Memory B cell (primary cell): Measurements from ENCODE around the gene RRN3.
A peak's percentile ranks its signal among the peaks of the same experiment; 100 is the strongest.
"Not testable (repeated sequence)": the region's sequence is repeated elsewhere in the genome, so short reads cannot be mapped to it uniquely, and the experiment has no call there.

Experiments
- ATAC-seq: fragments of 150-1000 bp; cut with Tn5 transposase; 2 replicates; pipeline ENCODE4 v1.10.0; 2021; ENCODE audit warnings: low read depth, mild to moderate bottlenecking, moderate library complexity
- DNase-seq, 2 donors: peaks; one replicate each; pipeline ENCODE4 v3.0.0; 2022; ENCODE audit warnings: low spot score in 2 of 2
- H3K27ac Mint-ChIP-seq: one replicate; pipeline ENCODE4 v1.8.0; 2022; ENCODE audit warnings: mild to moderate bottlenecking, moderate library complexity, mixed read lengths
- H3K27me3 Mint-ChIP-seq: one replicate; pipeline ENCODE4 v1.8.0; 2022; ENCODE audit warnings: mixed read lengths
- H3K36me3 Mint-ChIP-seq: one replicate; pipeline ENCODE4 v1.8.0; 2022; ENCODE audit warnings: mild to moderate bottlenecking, mixed read lengths
- H3K4me1 Mint-ChIP-seq: one replicate; pipeline ENCODE4 v1.8.0; 2022; ENCODE audit warnings: mixed read lengths
- H3K4me3 Mint-ChIP-seq: one replicate; pipeline ENCODE4 v1.8.0; 2022; ENCODE audit warnings: mild to moderate bottlenecking, moderate library complexity, mixed read lengths
- H3K9me3 Mint-ChIP-seq: one replicate; pipeline ENCODE4 v1.8.0; 2022; ENCODE audit warnings: mixed read lengths

RRN3 gene

DNA sequence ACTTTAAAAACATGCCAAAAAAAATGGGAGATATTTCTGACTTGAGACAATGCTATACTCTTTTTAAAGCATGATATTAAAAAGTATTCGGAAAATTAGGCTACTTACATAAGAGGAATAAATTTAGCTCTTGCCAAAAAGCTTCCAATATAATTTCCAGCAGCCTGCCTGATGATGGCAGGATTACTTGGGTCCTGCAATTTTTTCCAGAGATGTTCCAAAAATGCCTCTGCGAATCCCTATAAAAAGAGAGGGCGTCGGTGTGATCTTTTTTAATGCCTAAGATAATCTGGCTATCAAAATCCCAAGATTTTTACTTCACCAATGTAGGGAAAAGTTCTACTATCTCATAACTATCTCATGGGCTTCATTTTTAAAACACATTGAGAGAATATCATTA, 23.1 kb downstream of the RRN3 start:
- H3K27me3 Mint-ChIP-seq, H3K9me3 Mint-ChIP-seq, DNase-seq, H3K4me3 Mint-ChIP-seq, ATAC-seq, H3K27ac Mint-ChIP-seq, H3K4me1 Mint-ChIP-seq: not testable (repeated sequence)
- H3K36me3 Mint-ChIP-seq = peaks cover 10% of the 10 kb centered on the region

DNA sequence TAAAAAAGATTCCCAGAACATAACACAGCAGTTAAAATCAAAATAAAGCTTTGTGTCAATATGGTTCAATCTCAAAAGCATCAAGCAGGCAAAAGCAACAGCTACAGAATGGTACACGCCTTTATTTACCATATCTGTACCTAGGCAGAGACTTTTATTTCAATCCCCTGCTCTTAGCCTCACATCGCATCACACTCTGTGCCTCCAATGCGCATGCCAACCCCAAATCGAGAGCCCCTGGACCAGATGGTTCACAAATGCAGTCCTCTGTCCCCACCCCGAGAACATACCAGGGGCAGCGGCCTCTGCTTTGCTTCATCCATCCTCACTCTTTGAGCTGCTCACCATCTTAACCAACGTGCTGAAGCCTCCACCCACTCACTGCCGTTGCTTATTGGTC, 27.4 kb downstream of the RRN3 start:
- H3K27ac Mint-ChIP-seq, ATAC-seq, H3K9me3 Mint-ChIP-seq, DNase-seq, H3K4me1 Mint-ChIP-seq, H3K4me3 Mint-ChIP-seq, H3K27me3 Mint-ChIP-seq: not testable (repeated sequence)
- peaks cover 11% of the 10 kb centered on the region for H3K36me3 Mint-ChIP-seq

DNA sequence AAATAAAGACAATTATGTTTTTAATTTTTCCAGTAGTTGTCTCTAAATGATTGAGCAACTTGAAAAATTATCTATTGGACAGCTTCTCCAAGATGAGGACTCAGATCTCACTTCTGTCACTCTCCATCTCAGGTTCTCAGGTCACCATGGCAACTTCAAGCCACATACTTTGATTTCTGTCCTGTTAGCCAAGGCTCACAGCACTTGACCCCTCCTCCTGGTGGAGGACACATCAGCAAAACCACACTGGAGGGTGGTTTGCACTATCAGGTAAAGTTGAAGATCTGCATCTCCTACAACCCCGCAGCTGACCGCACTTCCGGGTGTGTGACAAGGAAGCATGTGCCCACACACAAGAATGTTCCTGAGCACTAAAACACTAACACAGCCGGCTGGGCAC, 28.1 kb downstream of the RRN3 start:
- DNase-seq, H3K4me3 Mint-ChIP-seq, H3K4me1 Mint-ChIP-seq, ATAC-seq, H3K27me3 Mint-ChIP-seq, H3K27ac Mint-ChIP-seq, H3K9me3 Mint-ChIP-seq: not testable (repeated sequence)
- peaks cover 18% of the 10 kb centered on the region for H3K36me3 Mint-ChIP-seq

DNA sequence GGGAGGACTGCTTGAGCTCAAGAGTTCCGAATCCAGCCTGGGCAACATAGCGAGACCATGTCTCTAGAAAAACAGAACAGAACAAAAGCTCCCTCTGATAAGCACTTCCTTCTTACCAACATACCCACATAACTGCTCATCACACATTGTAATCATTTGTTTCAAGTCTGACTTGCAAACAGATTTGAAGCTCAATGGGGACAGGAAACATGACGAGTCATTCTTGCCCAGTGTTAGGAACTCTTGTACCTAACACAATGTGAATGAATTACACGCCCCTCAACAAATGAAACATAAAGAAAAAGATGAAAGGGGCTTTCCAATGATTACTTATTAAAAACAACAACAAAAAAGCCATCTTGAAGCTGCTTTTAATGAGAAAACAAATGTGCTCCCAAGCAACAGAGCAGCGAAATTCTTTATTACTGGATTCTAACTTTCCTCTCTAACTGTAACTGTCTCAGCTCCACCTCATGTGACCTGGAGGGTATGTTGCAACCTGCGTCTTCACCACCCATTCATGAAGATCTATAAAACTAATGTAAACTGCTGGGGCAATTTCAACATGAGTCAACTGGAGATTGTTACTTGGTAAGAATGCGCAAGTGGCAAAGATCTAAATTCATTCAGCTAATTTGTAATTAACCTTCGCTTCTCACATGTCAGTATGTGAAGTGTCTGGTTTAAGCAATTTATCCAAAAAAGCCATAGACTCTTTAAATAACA, 31.8 kb downstream of the RRN3 start:
- H3K27ac Mint-ChIP-seq, H3K4me1 Mint-ChIP-seq, H3K9me3 Mint-ChIP-seq, H3K4me3 Mint-ChIP-seq, ATAC-seq, DNase-seq, H3K27me3 Mint-ChIP-seq: not testable (repeated sequence)
- peaks cover 20% of the 10 kb centered on the region for H3K36me3 Mint-ChIP-seq

DNA sequence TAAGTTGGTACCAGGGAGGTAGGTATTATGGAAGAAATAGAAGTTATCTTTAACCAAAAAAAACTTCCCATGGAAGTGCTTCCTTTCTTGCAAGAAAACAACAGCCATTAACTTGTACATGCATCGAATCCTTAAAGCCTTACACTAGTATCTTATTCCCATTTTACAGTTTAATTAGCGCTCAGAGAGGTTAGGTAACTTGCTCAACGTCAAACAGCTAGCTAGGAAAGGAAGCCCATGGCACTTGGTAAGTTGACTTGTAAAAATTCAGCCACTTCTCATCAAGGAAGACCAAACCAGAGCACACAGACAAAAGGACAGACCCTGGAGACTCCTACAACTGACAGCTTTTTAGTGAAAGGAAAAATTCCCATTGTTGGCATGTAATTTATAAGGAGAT, 34.7 kb downstream of the RRN3 start:
- H3K4me3 Mint-ChIP-seq = no peak overlapping the region
- no peak overlapping the region for H3K27ac Mint-ChIP-seq
- no peaks in the 10 kb centered on the region for H3K27me3 Mint-ChIP-seq
- H3K9me3 Mint-ChIP-seq = no peaks in the 10 kb centered on the region
- DNase-seq (no peak), ATAC-seq (no peak)
- H3K36me3 Mint-ChIP-seq = peaks cover 13% of the 10 kb centered on the region
- H3K4me1 Mint-ChIP-seq = peaks cover 8% of the 10 kb centered on the region

DNA sequence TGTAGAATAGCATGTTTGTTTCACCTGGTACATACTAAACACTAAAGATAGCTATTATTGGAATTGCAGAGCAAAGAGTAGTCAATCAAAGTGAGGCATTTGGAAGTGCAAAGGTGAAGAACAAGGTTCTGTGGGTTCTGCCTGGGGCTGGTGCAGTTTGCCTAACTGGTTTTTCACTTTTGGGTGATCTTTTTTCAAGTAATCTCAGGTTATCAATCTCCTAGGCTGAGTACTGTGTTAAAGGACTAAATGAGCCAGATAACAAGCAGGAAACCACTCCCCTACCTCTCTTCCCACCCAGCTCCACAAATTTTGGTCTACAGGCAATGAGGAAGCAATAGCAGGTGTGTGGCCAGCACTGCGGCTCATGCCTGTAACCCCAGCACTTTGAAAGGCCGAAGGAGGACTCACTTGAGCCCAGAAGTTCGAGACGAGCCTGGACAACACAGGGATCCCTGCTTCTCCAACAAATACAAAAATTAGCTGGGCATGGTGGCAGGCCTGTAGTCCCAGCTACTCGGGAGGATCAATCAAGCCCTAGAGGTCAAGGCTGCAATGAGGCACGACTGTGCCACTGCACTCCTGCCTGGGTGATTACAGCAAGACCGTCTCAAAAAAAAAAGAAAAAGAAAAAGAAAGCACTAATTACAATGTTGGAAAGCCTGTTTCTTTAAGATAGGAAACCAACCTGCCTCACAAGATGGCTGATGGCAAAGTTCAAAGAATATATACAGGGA, 36.2 kb downstream of the RRN3 start:
- no peak overlapping the region for H3K4me3 Mint-ChIP-seq
- no peak overlapping the region for H3K27ac Mint-ChIP-seq
- no peaks in the 10 kb centered on the region for H3K27me3 Mint-ChIP-seq
- peaks cover 11% of the 10 kb centered on the region for H3K4me1 Mint-ChIP-seq
- no peaks in the 10 kb centered on the region for H3K9me3 Mint-ChIP-seq
- DNase-seq (no peak), ATAC-seq (no peak)
- peaks cover 11% of the 10 kb centered on the region for H3K36me3 Mint-ChIP-seq

DNA sequence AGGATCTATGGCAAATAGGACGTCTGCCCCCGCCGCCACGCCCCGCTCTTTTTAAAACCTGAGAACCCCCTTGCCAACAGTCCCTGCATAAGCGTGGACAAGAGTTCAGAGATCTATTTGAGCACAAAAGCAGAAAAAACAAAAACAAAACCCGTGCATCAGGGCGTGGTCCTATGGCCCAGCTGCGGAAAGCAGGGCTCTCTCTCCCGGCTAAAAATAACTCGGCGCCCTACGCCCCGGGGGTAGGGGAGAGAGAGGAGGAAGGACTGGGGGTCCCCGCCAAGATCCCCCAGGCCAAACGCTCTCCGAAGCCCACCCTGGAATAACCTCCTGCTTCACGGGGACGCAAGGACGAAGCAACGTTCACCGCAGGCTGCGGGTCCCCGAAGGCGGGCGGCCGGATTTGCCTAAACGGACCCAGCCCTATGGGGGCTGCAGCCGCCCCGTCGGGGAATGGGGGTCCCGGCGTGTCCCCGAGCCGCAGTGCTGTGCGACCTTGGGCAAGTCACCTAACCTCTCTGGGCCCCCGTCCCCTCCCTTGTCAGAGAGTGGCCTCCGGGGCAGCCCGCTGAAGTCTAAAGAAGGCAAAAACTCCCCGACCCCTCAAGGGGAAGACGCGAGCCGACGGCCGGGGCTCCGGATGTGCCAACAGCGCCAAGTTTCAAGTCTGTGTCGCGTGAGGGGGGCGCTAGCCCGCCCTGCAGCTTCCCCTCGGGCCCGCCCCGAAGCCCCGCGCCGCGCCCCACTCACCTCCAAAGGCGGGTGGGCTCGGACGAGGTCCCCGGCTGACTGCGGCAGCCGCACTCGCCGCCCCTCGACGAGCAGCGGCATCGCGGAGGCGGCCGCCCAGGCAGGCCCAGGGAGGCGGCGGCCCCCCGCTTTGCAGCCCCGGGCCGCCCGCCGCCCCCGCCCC, 38.7 kb downstream of the RRN3 start:
- Mint-ChIP-seq H3K27me3 (no peaks in the 10 kb centered on the region), H3K27ac (peak overlapping the region; percentile 75), H3K9me3 (no peaks in the 10 kb centered on the region), H3K36me3 (no peaks in the 10 kb centered on the region), H3K4me1 (peaks cover 11% of the 10 kb centered on the region), H3K4me3 (peak overlapping the region; percentile 85)
- DNase-seq (peak; percentile 83 to 91), ATAC-seq (peak; percentile 74)

DNA sequence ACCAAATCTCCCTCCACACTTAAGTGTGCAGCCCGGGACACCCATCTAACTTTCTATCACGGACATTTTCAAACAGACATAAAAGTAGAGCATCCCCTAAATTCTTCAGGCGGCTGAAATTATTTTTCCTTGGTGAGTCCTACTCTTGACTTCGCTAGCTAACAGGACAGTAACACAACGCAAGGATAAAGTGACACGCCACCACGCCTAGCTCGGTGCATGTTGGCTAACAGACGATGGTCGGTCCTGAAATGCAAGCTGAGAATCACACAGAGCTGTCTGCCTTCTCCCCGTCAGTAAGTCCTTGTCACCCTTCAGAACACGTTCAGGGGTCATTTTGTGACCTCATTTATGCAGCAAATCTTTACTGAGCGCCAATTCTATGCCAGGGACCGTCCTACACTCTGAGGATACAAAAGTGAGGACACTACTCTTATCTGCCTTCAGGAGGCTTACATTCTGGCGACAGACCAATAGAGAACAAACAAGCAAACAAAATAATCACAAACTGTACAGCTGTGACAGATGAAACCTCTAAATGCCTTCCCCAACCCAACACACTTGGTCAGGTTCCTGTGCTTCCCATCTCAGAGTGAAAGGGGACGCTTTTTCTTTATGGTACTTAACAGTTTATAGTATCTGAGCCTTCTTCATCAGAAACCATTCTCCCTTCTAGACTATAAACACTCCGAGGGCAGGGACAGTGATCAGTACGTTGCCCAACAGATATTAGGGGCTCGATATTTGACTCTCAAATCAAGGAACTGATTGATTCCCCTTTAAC, 39.5 kb downstream of the RRN3 start:
- H3K4me1 Mint-ChIP-seq = peaks cover 11% of the 10 kb centered on the region
- no peak for ATAC-seq
- no peaks in the 10 kb centered on the region for H3K27me3 Mint-ChIP-seq
- no peaks in the 10 kb centered on the region for H3K9me3 Mint-ChIP-seq
- no peaks in the 10 kb centered on the region for H3K36me3 Mint-ChIP-seq
- peak overlapping the region; percentile 75 for H3K27ac Mint-ChIP-seq
- peak overlapping the region; percentile 85 for H3K4me3 Mint-ChIP-seq
- no peak for DNase-seq

DNA sequence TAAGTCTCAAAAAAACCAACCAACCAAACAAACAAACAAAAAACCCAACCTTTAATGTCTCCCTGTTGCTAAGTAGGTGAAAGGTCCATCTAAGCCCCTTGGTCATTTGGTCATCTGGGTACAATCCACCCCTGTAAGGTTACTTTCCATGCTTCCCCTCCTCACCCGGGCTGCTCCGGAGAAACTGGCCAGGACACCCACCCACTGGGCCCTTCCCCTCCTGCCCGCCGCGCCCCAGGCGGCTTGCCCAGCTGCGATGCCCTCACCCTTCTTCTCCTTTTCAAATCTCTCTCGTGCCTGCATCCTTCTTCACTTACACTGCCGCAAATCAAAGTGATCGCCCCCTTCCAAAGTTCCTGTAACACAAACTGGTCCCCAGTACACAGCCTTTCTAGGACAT, 40.2 kb downstream of the RRN3 start:
- Mint-ChIP-seq H3K27me3 (no peaks in the 10 kb centered on the region), H3K4me1 (peaks cover 11% of the 10 kb centered on the region), H3K4me3 (no peak overlapping the region), H3K9me3 (no peaks in the 10 kb centered on the region), H3K36me3 (no peaks in the 10 kb centered on the region), H3K27ac (no peak overlapping the region)
- ATAC-seq = no peak
- no peak for DNase-seq

DNA sequence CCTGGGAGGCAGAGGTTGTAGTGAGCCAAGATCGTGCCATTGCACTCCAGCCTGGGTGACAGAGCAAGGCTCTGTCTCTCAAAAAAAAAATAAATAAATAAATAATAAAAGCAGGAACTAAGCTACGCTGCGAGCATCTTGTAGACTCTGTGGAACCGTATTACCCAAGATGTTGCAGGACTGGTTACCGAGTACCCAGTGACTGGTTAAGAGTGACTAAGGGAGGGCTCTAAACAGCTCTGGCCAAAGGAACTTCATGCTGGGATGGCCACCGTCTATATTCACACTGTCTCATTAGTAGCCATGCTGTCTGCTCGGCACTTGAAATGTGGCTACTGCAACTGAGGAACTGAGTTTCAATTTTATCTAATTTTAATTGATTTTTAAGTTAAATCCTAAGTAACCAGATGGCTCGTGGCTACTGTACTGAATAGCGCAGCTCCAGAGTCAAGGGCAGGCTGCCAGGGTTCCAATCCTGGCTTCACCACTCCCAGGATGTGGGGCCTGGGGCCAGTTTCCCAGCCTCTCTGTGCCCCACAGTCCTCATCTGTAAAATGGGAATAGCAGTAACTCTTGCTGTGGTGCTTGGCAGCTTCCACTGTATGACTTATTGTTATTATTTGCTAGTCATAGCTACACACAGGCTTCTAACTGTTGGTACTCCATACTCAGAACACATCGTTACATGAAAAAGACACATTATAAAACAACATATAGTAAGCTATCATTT, 41.2 kb downstream of the RRN3 start:
- Mint-ChIP-seq H3K4me3 (no peak overlapping the region), H3K36me3 (no peaks in the 10 kb centered on the region), H3K4me1 (peaks cover 11% of the 10 kb centered on the region), H3K27me3 (no peaks in the 10 kb centered on the region), H3K9me3 (no peaks in the 10 kb centered on the region), H3K27ac (no peak overlapping the region)
- ATAC-seq = no peak
- no peak for DNase-seq

DNA sequence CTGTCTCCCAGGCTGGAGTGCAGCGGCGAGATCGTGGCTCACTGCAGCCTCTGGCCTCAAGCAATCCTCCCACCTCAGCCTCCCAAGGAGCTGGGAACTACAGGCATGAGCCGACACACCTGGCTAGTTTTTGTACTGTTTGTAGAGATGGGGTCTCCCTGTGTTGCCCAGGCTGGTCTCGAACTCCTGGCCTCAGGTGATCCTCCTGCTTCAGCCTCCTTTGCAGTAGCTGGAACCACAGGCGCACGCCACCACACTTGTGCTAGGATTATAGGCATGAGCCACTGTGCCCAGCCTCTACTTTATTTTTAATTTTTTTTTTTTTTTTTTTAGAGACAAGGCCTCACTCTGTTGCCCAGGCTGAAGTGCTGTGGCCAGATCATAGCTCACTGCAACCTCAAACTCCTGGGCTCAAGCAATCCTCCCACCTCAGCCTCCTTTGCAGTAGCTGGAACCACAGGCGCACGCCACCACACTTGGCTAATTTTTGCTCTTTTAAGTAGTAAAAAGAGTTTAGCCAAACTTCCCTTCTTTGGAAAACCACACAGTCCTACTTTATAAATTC, 42.6 kb downstream of the RRN3 start:
- ATAC-seq = no peak
- H3K27ac Mint-ChIP-seq = peak overlapping the region; percentile 3

DNA sequence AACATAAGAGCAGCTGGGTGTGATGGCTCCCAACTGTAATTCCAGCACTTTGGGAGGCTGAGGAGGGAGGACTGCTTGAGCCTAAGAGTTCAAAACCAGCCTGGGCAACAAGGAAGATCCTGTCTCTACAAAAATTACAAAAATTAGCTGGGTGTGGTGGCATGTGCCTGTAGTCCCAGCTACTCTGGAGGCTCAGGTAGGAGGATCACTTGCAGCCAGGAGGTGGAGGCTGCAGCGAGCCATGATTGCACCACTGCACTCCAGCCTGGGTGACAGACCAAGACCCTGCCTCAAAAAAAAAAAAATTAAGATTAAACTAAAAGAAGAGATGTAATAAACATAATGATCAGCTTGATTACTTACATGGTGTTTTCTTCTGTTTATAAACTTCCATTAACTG, 43.6 kb downstream of the RRN3 start:
- not testable (repeated sequence) for ATAC-seq, H3K27me3 Mint-ChIP-seq

More for the DNA sequence above, 42.6 kb downstream of the RRN3 start:
- no peaks in the 10 kb centered on the region for H3K27me3 Mint-ChIP-seq
- peaks cover 9% of the 10 kb centered on the region for H3K36me3 Mint-ChIP-seq
- peaks cover 11% of the 10 kb centered on the region for H3K4me1 Mint-ChIP-seq
- no peak for DNase-seq
- no peaks in the 10 kb centered on the region for H3K9me3 Mint-ChIP-seq
- no peak overlapping the region for H3K4me3 Mint-ChIP-seq

More for the DNA sequence above, 43.6 kb downstream of the RRN3 start:
- H3K9me3 Mint-ChIP-seq, DNase-seq, H3K4me3 Mint-ChIP-seq, H3K27ac Mint-ChIP-seq: not testable (repeated sequence)
- Mint-ChIP-seq H3K36me3 (peaks cover 13% of the 10 kb centered on the region), H3K4me1 (peaks cover 11% of the 10 kb centered on the region)
